Adrenal gland (tissue), 5 donors: ENCODE measurements around the gene RABGAP1.

ENCODE experiments used
- POLR2A ChIP-seq, 2 donors: fragments of 450-650 bp; IDR thresholded peaks; one replicate each; pipeline ENCODE4 v1.6.1; 2017; ENCODE audit warnings: antibody characterized with exemption in 2 of 2, mild to moderate bottlenecking in 2 of 2, moderate library complexity in 1 of 2
- TF ChIP-seq, protein P1 (sequence below), 6 experiments: fragments of 450-650 bp in 4 of 6; fragments of 200-600 bp in 2 of 6; sonication (generic) in 1 of 6; IDR thresholded peaks; 1 replicate in 5 of 6; 2 replicates in 1 of 6; pipeline versions ENCODE4 v1.5.1 to v1.8.0; 2016 to 2021; ENCODE audit warnings: antibody characterized with exemption in 6 of 6, mild to moderate bottlenecking in 2 of 6, moderate library complexity in 1 of 6
- donor health status: DM: no; HTN: no; CAD: no.

DNA sequence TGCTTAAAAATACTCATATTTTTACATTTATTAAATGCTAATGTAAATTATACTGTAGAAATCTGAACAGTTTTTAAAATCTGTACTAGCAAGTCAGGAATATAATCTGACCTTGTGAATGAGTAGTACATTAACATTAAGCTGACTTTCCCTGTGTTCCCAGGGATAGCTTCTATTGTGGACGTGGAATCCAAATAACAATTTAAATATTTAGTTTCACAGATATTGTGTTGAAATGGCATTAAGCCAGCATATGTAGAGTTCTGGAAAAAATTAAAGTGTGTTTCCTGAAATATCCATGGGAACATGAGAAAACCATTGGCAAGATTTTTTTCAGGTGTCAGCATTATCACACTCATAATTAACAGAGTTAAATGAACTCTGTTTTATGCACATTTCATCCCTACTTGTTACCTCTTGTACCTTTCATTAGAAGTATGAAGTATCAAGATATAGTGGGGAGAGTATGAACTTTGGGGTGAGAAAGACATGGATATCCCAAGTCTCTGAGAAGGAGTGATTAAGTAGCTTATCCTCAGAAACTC is 5.7 kb downstream of the RABGAP1 start:
- TF ChIP-seq, protein P1, sequence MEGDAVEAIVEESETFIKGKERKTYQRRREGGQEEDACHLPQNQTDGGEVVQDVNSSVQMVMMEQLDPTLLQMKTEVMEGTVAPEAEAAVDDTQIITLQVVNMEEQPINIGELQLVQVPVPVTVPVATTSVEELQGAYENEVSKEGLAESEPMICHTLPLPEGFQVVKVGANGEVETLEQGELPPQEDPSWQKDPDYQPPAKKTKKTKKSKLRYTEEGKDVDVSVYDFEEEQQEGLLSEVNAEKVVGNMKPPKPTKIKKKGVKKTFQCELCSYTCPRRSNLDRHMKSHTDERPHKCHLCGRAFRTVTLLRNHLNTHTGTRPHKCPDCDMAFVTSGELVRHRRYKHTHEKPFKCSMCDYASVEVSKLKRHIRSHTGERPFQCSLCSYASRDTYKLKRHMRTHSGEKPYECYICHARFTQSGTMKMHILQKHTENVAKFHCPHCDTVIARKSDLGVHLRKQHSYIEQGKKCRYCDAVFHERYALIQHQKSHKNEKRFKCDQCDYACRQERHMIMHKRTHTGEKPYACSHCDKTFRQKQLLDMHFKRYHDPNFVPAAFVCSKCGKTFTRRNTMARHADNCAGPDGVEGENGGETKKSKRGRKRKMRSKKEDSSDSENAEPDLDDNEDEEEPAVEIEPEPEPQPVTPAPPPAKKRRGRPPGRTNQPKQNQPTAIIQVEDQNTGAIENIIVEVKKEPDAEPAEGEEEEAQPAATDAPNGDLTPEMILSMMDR (IDR thresholded peaks at IDR 0.05): no peak
- no peak for TF ChIP-seq POLR2A (IDR thresholded peaks at IDR 0.05)
